Transverse colon (tissue), 4 donors: ENCODE results near the gene NAA15. TPM values are rescaled to one million over a fixed set of nuclear protein-coding genes. Genes with fewer than 3 reads are reported as not detected.

Experiments used
- DNase-seq: peaks from one replicate; pipeline ENCODE4 v3.0.0-alpha.2; 2019
- H3K27ac ChIP-seq, 4 donors: fragments of 200-600 bp; sonication (generic); 2 replicates each; pipeline ENCODE4 v1.5.1; 2016 to 2018; ENCODE audit warnings: inconsistent platforms in 4 of 4
- H3K27me3 ChIP-seq: fragments of 200-600 bp; sonication (generic); 2 replicates; pipeline ENCODE4 v1.5.1; 2017; ENCODE audit warnings: inconsistent platforms
- H3K36me3 ChIP-seq, 4 donors: fragments of 200-600 bp; sonication (generic); 2 replicates each; pipeline ENCODE4 v1.5.1; 2017 to 2019; ENCODE audit warnings: inconsistent platforms in 4 of 4
- H3K4me1 ChIP-seq, 4 donors: fragments of 200-600 bp; sonication (generic); 2 replicates each; pipeline ENCODE4 v1.5.1; 2017 to 2020; ENCODE audit warnings: inconsistent platforms in 4 of 4
- H3K4me3 ChIP-seq, 4 donors: fragments of 200-600 bp; sonication (generic); 1 replicate in 1 of 4; 2 replicates in 3 of 4; pipeline versions ENCODE4 v1.5.1 to v1.6.1; 2017 to 2019; ENCODE audit warnings: inconsistent platforms in 4 of 4
- H3K9me3 ChIP-seq, 2 donors: fragments of 200-600 bp; sonication (generic); 2 replicates each; pipeline ENCODE4 v1.5.1; 2017 to 2019; ENCODE audit warnings: inconsistent platforms in 2 of 2
- EP300 ChIP-seq: sonication (generic); formaldehyde crosslinking; IDR thresholded peaks from one replicate; pipeline ENCODE4 v1.6.1; 2017; ENCODE audit warnings: antibody characterized with exemption, low read depth
- POLR2A ChIP-seq: fragments of 450-650 bp; IDR thresholded peaks from one replicate; pipeline ENCODE4 v1.6.1; 2016; ENCODE audit warnings: antibody characterized with exemption, mild to moderate bottlenecking, moderate library complexity
- POLR2AphosphoS5 ChIP-seq, 3 donors: sonication (generic); formaldehyde crosslinking; IDR thresholded peaks; one replicate each; pipeline ENCODE4 v1.6.1; 2016; ENCODE audit warnings: antibody characterized with exemption in 3 of 3
- WGBS, 2 donors: methylation state at CpG; one replicate each; pipeline ENCODE4 v1.1.5; 2018; ENCODE audit warnings: low coverage in 1 of 2; 5-methylcytosine and 5-hydroxymethylcytosine counted together
- in situ Hi-C, 4 donors: fragments of 200-750 bp; cut with MboI; loops; one replicate each; pipeline versions ENCODE4 v1.15.0 to v1.15.1; 2017; ENCODE audit warnings: low sequenced_read_pairs in 3 of 4, low pct_ligation_motif_present in 1 of 4, low pct_unique_long_range_greater_than_20kb in 1 of 4
- intact Hi-C: fragments of 100-400 bp; cut with DNase I; formaldehyde crosslinking; loops from one replicate; pipeline ENCODE4 v1.15.1; 2023; ENCODE audit warnings: low total_unique reads
- total RNA-seq, 4 donors: library from RNA; depleted of rRNA; stranded (reverse); fragments of >200 nt; gene quantifications; one replicate each; pipeline ENCODE4 v1.1.0, GENCODE V29; 2016
- TF ChIP-seq, protein P1 (sequence below), 5 experiments: fragments of 200-600 bp in 3 of 5; fragments of 450-650 bp in 2 of 5; sonication (generic) in 3 of 5; IDR thresholded peaks; 1 replicate in 2 of 5; 2 replicates in 3 of 5; pipeline ENCODE4 v1.5.1; 2016 to 2017; ENCODE audit warnings: antibody characterized with exemption in 5 of 5, inconsistent platforms in 3 of 5, mild to moderate bottlenecking in 2 of 5, moderate library complexity in 1 of 5

Gene NAA15
- total RNA-seq, 4 donors from 2014 or later = 5.0 to 23.7 (median 10.1) TPM

DNA sequence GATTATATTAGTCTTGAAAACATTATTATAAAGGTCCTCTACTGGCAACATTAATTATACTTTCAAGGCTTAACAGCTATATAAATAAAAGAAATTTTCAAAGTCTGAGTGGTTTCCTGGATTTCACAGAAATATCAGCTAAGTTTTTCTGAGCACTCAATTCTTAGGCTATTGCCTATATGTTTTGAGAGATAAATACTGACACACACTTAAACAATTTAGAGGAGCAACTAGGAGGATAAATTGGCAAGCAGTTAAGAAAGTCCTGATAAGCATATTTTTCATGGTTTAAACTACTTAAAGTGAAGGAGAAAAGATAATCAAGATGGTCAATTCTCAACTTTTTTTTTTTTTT is 18.6 kb upstream of the NAA15 start:
- Histone ChIP-seq H3K4me1 (peaks cover 0 to 12% (median 9%) of the 10 kb centered on the region in 4 donors), H3K36me3 (no peaks in the 10 kb centered on the region), H3K27me3 (peaks cover 33% of the 10 kb centered on the region), H3K27ac (no peak overlapping the region), H3K4me3 (no peak overlapping the region), H3K9me3 (no peaks in the 10 kb centered on the region)
- in situ Hi-C loops (loop anchor here in 1 of 4 donors (25.0 kb wide), 1 partner anchor 195 kb away; no protein-coding TSS in a partner anchor), intact Hi-C loops (no loop called here)
- TF ChIP-seq POLR2AphosphoS5 (IDR thresholded peaks at IDR 0.05) (no peak), EP300 (no peak), POLR2A (no peak)
- TF ChIP-seq, protein P1, sequence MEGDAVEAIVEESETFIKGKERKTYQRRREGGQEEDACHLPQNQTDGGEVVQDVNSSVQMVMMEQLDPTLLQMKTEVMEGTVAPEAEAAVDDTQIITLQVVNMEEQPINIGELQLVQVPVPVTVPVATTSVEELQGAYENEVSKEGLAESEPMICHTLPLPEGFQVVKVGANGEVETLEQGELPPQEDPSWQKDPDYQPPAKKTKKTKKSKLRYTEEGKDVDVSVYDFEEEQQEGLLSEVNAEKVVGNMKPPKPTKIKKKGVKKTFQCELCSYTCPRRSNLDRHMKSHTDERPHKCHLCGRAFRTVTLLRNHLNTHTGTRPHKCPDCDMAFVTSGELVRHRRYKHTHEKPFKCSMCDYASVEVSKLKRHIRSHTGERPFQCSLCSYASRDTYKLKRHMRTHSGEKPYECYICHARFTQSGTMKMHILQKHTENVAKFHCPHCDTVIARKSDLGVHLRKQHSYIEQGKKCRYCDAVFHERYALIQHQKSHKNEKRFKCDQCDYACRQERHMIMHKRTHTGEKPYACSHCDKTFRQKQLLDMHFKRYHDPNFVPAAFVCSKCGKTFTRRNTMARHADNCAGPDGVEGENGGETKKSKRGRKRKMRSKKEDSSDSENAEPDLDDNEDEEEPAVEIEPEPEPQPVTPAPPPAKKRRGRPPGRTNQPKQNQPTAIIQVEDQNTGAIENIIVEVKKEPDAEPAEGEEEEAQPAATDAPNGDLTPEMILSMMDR (IDR thresholded peaks at IDR 0.05) = no peak
- DNase-seq = no peak

DNA sequence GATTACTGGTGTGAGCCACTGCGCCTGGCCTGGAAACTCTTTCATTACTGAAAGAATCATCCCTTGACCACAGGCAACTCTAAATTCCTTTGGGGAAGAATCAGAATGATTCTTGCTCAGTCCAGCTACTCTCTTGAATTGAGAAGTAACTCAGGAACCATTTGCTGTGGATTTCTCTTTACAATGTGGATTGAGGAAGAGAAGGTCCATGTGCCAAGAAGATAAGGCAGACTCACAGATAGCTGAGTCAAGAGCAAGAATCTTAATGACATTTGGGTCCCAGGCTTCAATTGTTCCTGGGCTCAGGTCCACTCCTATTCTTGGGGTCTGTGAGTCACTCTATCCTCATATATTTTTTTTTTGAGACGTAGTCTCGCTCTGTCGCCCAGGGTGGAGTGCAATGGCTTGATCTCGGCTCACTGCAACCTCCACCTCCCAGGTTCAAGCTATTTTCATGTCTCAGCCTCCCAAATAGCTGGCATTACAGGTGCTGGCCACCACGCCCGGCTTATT is 15.1 kb upstream of the NAA15 start:
- intact Hi-C loops = no loop called here

DNA sequence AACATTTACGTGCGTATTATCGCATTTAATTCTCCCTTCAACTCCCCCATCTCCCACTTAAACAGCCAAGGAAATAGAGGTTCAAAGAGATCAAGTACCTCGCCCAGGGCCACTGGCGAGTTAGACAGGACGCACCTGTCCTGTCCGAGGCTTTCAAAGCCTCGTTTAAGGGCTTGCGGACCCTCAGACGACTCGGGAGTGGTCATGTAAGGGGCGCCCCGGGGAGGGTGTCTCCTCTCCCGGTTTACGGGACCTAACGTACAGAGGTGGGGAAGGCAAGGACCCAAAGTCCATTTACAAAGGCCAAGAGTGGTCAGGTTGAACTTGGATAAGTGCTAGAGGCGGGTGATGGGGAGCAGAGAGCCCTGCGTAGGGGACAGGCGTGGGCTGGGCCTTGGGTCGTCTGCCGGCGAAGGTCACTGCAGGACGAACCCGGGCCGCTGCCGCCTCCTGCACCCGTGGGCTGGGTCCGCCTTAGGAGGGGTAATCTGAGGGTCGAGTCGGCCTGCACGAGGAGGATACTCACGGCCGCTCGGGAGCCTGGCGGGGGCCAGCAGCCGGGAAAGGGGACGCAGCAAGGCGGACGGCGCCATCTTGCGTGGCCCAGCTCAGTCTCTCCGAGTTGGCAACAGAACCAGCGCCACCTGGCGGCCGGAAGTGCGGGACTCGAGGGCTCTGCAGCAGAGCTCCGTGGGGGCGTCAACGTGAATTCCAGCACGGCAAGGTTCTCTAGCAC is 5.9 kb upstream of the NAA15 start:
- Histone ChIP-seq H3K27me3 (no peaks in the 10 kb centered on the region), H3K27ac (peak overlapping the region; percentile 86 to 92 (median 88)), H3K36me3 (peaks cover 0 to 29% (median 13%) of the 10 kb centered on the region in 4 donors), H3K4me1 (peaks cover 8 to 31% (median 12%) of the 10 kb centered on the region in 4 donors), H3K9me3 (no peaks in the 10 kb centered on the region), H3K4me3 (peak overlapping the region; percentile 67 to 86 (median 73))
- in situ Hi-C loops = loop anchor here in 3 of 4 donors (5.0 to 25.0 kb wide), 5 partner anchors 61 to 261 kb away; no protein-coding TSS in a partner anchor
- TF ChIP-seq POLR2A = peak; percentile 61
- TF ChIP-seq EP300 = no peak
- TF ChIP-seq, protein P1 (IDR thresholded peaks at IDR 0.05) = peak; percentile 95 to 98 (median 96)
- TF ChIP-seq POLR2AphosphoS5 (IDR thresholded peaks at IDR 0.05) = peak; percentile 64 to 86 (median 71)
- 0 to 1% methylated on average over 7 to 37 of the region's 51 CpGs for WGBS, 2 donors
- peak; percentile 98 for DNase-seq
- intact Hi-C loops = loop anchor here (2.0 kb wide), 1 partner anchor 197 kb away; no protein-coding TSS in a partner anchor

More for the DNA sequence above, 15.1 kb upstream of the NAA15 start:
- DNase-seq = no peak
- TF ChIP-seq EP300 = no peak
- TF ChIP-seq, protein P1 (IDR thresholded peaks at IDR 0.05) = no peak
- TF ChIP-seq POLR2A = no peak
- TF ChIP-seq POLR2AphosphoS5 (IDR thresholded peaks at IDR 0.05) = no peak
- Histone ChIP-seq H3K27me3 (no peaks in the 10 kb centered on the region), H3K4me3 (no peak overlapping the region), H3K9me3 (no peaks in the 10 kb centered on the region), H3K4me1 (no peaks in the 10 kb centered on the region), H3K27ac (no peak overlapping the region), H3K36me3 (peaks cover 0 to 21% (median 4%) of the 10 kb centered on the region in 4 donors)
- WGBS, 2 donors = 94 to 96% methylated on average over 6 to 7 of the region's 7 CpGs
- in situ Hi-C loops = loop anchor here in 1 of 4 donors (25.0 kb wide), 1 partner anchor 199 kb away; no protein-coding TSS in a partner anchor

DNA sequence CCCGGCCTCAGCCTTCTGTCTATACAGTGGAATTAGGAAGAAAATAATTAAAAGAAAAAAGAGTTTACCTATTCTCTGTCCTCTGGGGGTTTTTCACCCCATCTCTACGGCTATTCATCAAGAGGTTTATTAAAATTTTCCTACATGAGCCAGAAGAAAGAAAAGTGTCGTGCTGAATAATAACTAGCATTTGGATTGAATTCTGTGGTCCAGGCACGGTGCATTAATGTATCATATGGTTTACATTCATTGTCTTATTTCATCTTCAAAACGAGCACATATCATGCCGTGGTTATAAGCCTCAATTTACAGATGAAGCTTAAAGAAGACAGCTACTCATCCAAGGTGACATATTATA is 5.4 kb upstream of the NAA15 start:
- Histone ChIP-seq H3K27me3 (no peaks in the 10 kb centered on the region), H3K4me3 (peak overlapping the region in 3 of 4 donors; percentile 67 to 77 (median 69)), H3K4me1 (peaks cover 8 to 33% (median 12%) of the 10 kb centered on the region in 4 donors), H3K36me3 (peaks cover 0 to 23% (median 12%) of the 10 kb centered on the region in 4 donors), H3K27ac (peak overlapping the region; percentile 86 to 92 (median 88)), H3K9me3 (no peaks in the 10 kb centered on the region)
- in situ Hi-C loops = loop anchor here in 3 of 4 donors (5.0 to 25.0 kb wide), 5 partner anchors 61 to 261 kb away; no protein-coding TSS in a partner anchor
- 9 to 11% methylated on average over 6 of the region's 6 CpGs for WGBS, 2 donors
- intact Hi-C loops = loop anchor here (2.0 kb wide), 1 partner anchor 197 kb away; no protein-coding TSS in a partner anchor
- TF ChIP-seq, protein P1 (IDR thresholded peaks at IDR 0.05) = peak in 1 of 5 experiments; percentile 0
- TF ChIP-seq POLR2AphosphoS5 (IDR thresholded peaks at IDR 0.05) = no peak
- no peak for TF ChIP-seq POLR2A
- DNase-seq = no peak
